ENCODE results near the gene DEFB126. TPM values are rescaled to one million over a fixed set of nuclear protein-coding genes. Genes with fewer than 3 reads are reported as not detected.
A peak's percentile ranks its signal among the peaks of the same experiment; 100 is the strongest.

DEFB126 gene
- total and polyA plus RNA-seq, 2 of the 13 experiments (the other 11 are each of a cell fraction or from before 2014, with no cell fraction given) = not detected

DNA sequence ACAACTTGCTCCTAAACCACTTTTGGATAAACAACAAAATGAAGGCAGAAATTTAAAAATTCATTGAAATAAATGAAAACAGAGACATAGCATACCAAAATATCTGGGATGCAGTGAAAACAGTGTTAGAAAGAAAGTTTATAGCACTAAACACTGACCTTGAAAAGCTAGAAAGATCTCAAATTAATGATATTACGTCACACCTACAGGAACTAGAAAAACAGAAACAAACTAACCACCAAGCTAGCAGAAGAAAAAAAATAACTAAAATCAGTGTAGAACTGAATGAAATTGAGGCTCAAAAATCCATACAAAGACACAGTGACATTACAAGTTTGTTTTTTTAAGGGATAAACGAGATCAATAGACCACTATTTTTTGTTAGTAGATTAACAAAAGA, 41.9 kb downstream of the DEFB126 start:
- H3K4me1 ChIP-seq (ENCODE audit: insufficient read depth, low read length) = no peaks in the 10 kb centered on the region
- in situ Hi-C loops (cut with HindIII; ENCODE audit: extremely low pct_ligation_motif_present, low pct_unique_long_range_greater_than_20kb) = no loop called here
- 1% methylated on average over 2 of the region's 2 CpGs for WGBS (ENCODE audit: low lambda C conversion rate)
- intact Hi-C loops (cut with micrococcal nuclease; ENCODE audit: unreplicated experiment) = no loop called here
- H3K36me3 ChIP-seq (replicated peaks in 1 of 2; ENCODE audit: control insufficient read depth in 1 of 2, insufficient read depth in 2 of 2, low read length in 2 of 2) = no peaks in the 10 kb centered on the region
- no peaks in the 10 kb centered on the region for H3K79me2 ChIP-seq (ENCODE audit: insufficient read depth, low read length)
- no peak for ATAC-seq
- no peak overlapping the region for H3K4me2 ChIP-seq (ENCODE audit: low read depth, low read length)
- H3K9ac ChIP-seq (ENCODE audit: insufficient read depth, low read depth, low read length) = no peak overlapping the region
- FAIRE-seq = no peak
- no peaks in the 10 kb centered on the region; the same call in 1 of the 2 replicates for H3K9me3 ChIP-seq (ENCODE audit: low read length)
- POLR2A ChIA-PET = no interaction called here
- no peak for TF ChIP-seq RAD21 (CRISPR knock-in tag; IDR thresholded peaks at IDR 0.05)
- TF ChIP-seq PHF5A (CRISPR knock-in tag; IDR thresholded peaks at IDR 0.05; ENCODE audit: low read depth, unreplicated experiment) = no peak
- 0 out of 2 replicates have a peak, but pooled peaks have one; percentile 8 for TF ChIP-seq ZBTB40 (IDR thresholded peaks at IDR 0.05)
- TF ChIP-seq ZBTB40 (CRISPR knock-in tag; IDR thresholded peaks at IDR 0.05) = no peak
- TF ChIP-seq CREB1 (IDR thresholded peaks at IDR 0.05) = peak; percentile 86
- no peak for TF ChIP-seq CREB1 (CRISPR knock-in tag; IDR thresholded peaks at IDR 0.05)
- peak; percentile 92 for TF ChIP-seq ATF7 (IDR thresholded peaks at IDR 0.05)
- TF ChIP-seq ATF7 (CRISPR knock-in tag; IDR thresholded peaks at IDR 0.05) = no peak
- TF ChIP-seq TBP (CRISPR knock-in tag; IDR thresholded peaks at IDR 0.05) = no peak
- BruUV-seq (replicated peaks) = no TSS peak
- no peak overlapping the region for H3K4me3 ChIP-seq (replicated peaks in 1 of 3; ENCODE audit: insufficient read depth in 1 of 3, low read depth in 2 of 3, low read length in 3 of 3)
- CTCF ChIA-PET (ENCODE audit: low intra/inter-chr PET ratio, low total read pairs) = no interaction called here
- no peaks in the 10 kb centered on the region for H4K20me1 ChIP-seq (ENCODE audit: insufficient read depth, low read length)
- H2AFZ ChIP-seq (ENCODE audit: low read length) = no peak overlapping the region
- H3K27me3 ChIP-seq (ENCODE audit: control insufficient read depth in 1 of 2, insufficient read depth in 2 of 2, low read length in 2 of 2) = no peaks in the 10 kb centered on the region; a peak in 1 of 5 replicates
- H3K27ac ChIP-seq (ENCODE audit: extremely low read length, insufficient read depth, low read length) = no peak overlapping the region
- DNase-seq (ENCODE audit: low spot score) = no peak

Measured in HepG2 (cell line).